ENCODE data around the gene OPTC.

OPTC gene

GRCh38 chr1:203492082-203492747 lies 1.7 kb upstream of the OPTC start:
- DNase-seq (ENCODE audit: low read depth): no peak

- no peak for DNase-seq (ENCODE audit: low read depth)
Observed at GRCh38 chr1:203492748-203493130, 1.2 kb upstream of the OPTC start.

- DNase-seq (ENCODE audit: low read depth): no peak
Observed at GRCh38 chr1:203495845-203496244, 1.9 kb downstream of the OPTC start.

GRCh38 chr1:203497269-203497777 lies 3.4 kb downstream of the OPTC start:
- DNase-seq (ENCODE audit: low read depth): no peak

- no peak for DNase-seq (ENCODE audit: low read depth)
Observed at GRCh38 chr1:203499643-203500278, 5.8 kb downstream of the OPTC start.

GRCh38 chr1:203500279-203500678 lies 6.3 kb downstream of the OPTC start:
- DNase-seq (ENCODE audit: low read depth): no peak

GRCh38 chr1:203503836-203504235 lies 9.9 kb downstream of the OPTC start:
- no peak for DNase-seq (ENCODE audit: low read depth)

- DNase-seq (ENCODE audit: low read depth): peak; percentile 55
Observed at GRCh38 chr1:203504400-203505250, 10.7 kb downstream of the OPTC start.

- DNase-seq (ENCODE audit: low read depth): no peak
Observed at GRCh38 chr1:203505526-203506204, 11.7 kb downstream of the OPTC start.

- no peak for DNase-seq (ENCODE audit: low read depth)
Observed at GRCh38 chr1:203506858-203507626, 13.1 kb downstream of the OPTC start.

GRCh38 chr1:203507759-203508158 lies 13.8 kb downstream of the OPTC start:
- DNase-seq (ENCODE audit: low read depth): no peak

GRCh38 chr1:203508463-203509073 lies 14.6 kb downstream of the OPTC start:
- DNase-seq (ENCODE audit: low read depth): no peak

- no peak for DNase-seq (ENCODE audit: low read depth)
Observed at GRCh38 chr1:203509135-203509534, 15.2 kb downstream of the OPTC start.

GRCh38 chr1:203511513-203511912 lies 17.6 kb downstream of the OPTC start:
- no peak for DNase-seq (ENCODE audit: low read depth)

GRCh38 chr1:203511930-203512329 lies 18.0 kb downstream of the OPTC start:
- no peak for DNase-seq (ENCODE audit: low read depth)

GRCh38 chr1:203512517-203512847 lies 18.5 kb downstream of the OPTC start:
- no peak for DNase-seq (ENCODE audit: low read depth)

GRCh38 chr1:203512848-203513584 lies 19.1 kb downstream of the OPTC start:
- DNase-seq (ENCODE audit: low read depth): no peak

- DNase-seq (ENCODE audit: low read depth): no peak
Observed at GRCh38 chr1:203513585-203514031, 19.7 kb downstream of the OPTC start.

GRCh38 chr1:203516184-203516583 lies 22.2 kb downstream of the OPTC start:
- no peak for DNase-seq (ENCODE audit: low read depth)

- DNase-seq (ENCODE audit: low read depth): no peak
Observed at GRCh38 chr1:203516906-203517305, 23.0 kb downstream of the OPTC start.
